HCT116 (cell line): ENCODE data around the gene ZNF791. TPM values are rescaled to one million over a fixed set of nuclear protein-coding genes. Genes with fewer than 3 reads are reported as not detected.

Experiments
- ATAC-seq: fragments of 200-7000 bp; cut with Tn5 transposase; 2 replicates; pipeline ENCODE4 v1.9.1; 2020; ENCODE audit warnings: mild to moderate bottlenecking, moderate library complexity
- BruUV-seq: library from RNA; stranded (reverse); fragments of 400-500 nt; replicated peaks from 2 replicates; lab custom pipeline; 2021; lab: Mats Ljungman, UMichigan
- CTCF ChIA-PET: fragments of 300-600 bp; sonication (Branson Sonifier 250); formaldehyde crosslinking; loops from one replicate; lab custom pipeline; 2021; ENCODE audit warnings: antibody characterized with exemption; lab: Charles Lee
- POLR2A ChIA-PET: fragments of 300-600, 350-600 bp; sonication (Branson Sonifier 250); formaldehyde crosslinking; loops from one replicate; lab custom pipeline; 2021; ENCODE audit warnings: antibody characterized with exemption; lab: Charles Lee
- RAD21 ChIA-PET, 2 experiments: fragments of 300-600 bp; sonication (Branson Sonifier 250); formaldehyde crosslinking; loops; one replicate each; lab custom pipeline; 2023; ENCODE audit warnings: low total read pairs in 2 of 2; ENCODE audit not compliant: uncharacterized antibody in 2 of 2, unreplicated experiment in 2 of 2, low non-redundant PET in 1 of 2; lab: Charles Lee
- DNase-seq: peaks from one replicate; pipeline ENCODE4 v3.0.0-alpha.2; 2010; ENCODE audit warnings: low read depth, low spot score
- H2AFZ ChIP-seq: fragments of 200-600 bp; shearing (Covaris generic), sonication (generic); 2 replicates; pipeline ENCODE4 v1.6.1; 2017; ENCODE audit warnings: low read depth, mixed run types, mixed read lengths, antibody characterized with exemption, low read length; ENCODE audit not compliant: poor library complexity, severe bottlenecking
- H3K27ac ChIP-seq: 2 replicates; pipeline ENCODE4 v1.5.1; 2012; ENCODE audit warnings: low read depth, low read length
- H3K27me3 ChIP-seq: fragments of 200-600 bp; sonication (generic); 2 replicates; pipeline ENCODE4 v1.6.1; 2016; ENCODE audit warnings: mixed run types, low read length, mixed read lengths; ENCODE audit not compliant: insufficient read depth
- H3K36me3 ChIP-seq, 2 experiments: fragments of 200-500 bp in 1 of 2; fragments of 200-600 bp in 1 of 2; sonication (Bioruptor generic) in 1 of 2; sonication (generic) in 1 of 2; 2 replicates each; pipeline versions ENCODE4 v1.5.1 to v1.6.1; 2014 to 2016; ENCODE audit warnings: low read length in 2 of 2, inconsistent platforms in 1 of 2, mixed read lengths in 1 of 2, mixed run types in 1 of 2; ENCODE audit not compliant: insufficient read depth in 2 of 2, control insufficient read depth in 1 of 2
- H3K4me1 ChIP-seq, 2 experiments: fragments of 200-600 bp in 1 of 2; sonication (generic) in 1 of 2; 2 replicates each; pipeline versions ENCODE4 v1.5.1 to v1.6.1; 2012 to 2017; ENCODE audit warnings: low read length in 2 of 2, inconsistent platforms in 1 of 2, mild to moderate bottlenecking in 1 of 2, mixed read lengths in 1 of 2, mixed run types in 1 of 2, moderate library complexity in 1 of 2; ENCODE audit not compliant: insufficient read depth in 2 of 2, control insufficient read depth in 1 of 2
- H3K4me2 ChIP-seq: fragments of 200-600 bp; sonication (generic); 2 replicates; pipeline ENCODE4 v1.6.1; 2017; ENCODE audit warnings: mixed run types, low read length, mixed read lengths
- H3K4me3 ChIP-seq, 2 experiments: fragments of 200-600 bp in 1 of 2; sonication (generic) in 1 of 2; replicated peaks in 1 of 2; 2 replicates each; pipeline ENCODE4 v1.5.1; 2011 to 2016; ENCODE audit warnings: low read length in 2 of 2, control low read depth in 1 of 2, low read depth in 1 of 2, mild to moderate bottlenecking in 1 of 2, mixed read lengths in 1 of 2, mixed run types in 1 of 2
- H3K79me2 ChIP-seq: fragments of 200-600 bp; sonication (generic); 2 replicates; pipeline ENCODE4 v1.6.1; 2017; ENCODE audit warnings: mild to moderate bottlenecking, mixed run types, low read length, moderate library complexity, mixed read lengths; ENCODE audit not compliant: insufficient read depth
- H3K9ac ChIP-seq: fragments of 200-600 bp; sonication (generic); 2 replicates; pipeline ENCODE4 v1.6.1; 2016; ENCODE audit warnings: low read length, mixed read lengths
- H3K9me2 ChIP-seq: fragments of 200-600 bp; sonication (generic), shearing (Covaris generic); 2 replicates; pipeline ENCODE4 v1.6.1; 2017; ENCODE audit warnings: mixed run types, mild to moderate bottlenecking, moderate library complexity; ENCODE audit not compliant: insufficient read depth
- H3K9me3 ChIP-seq, 2 experiments: fragments of 200-500 bp in 1 of 2; fragments of 200-600 bp in 1 of 2; sonication (Bioruptor generic) in 1 of 2; sonication (generic) in 1 of 2; 2 replicates each; pipeline ENCODE4 v1.6.1; 2014 to 2017; ENCODE audit warnings: low read length in 2 of 2, mixed read lengths in 2 of 2, inconsistent platforms in 1 of 2, low read depth in 1 of 2, mild to moderate bottlenecking in 1 of 2, mixed run types in 1 of 2, moderate library complexity in 1 of 2; ENCODE audit not compliant: control insufficient read depth in 1 of 2, insufficient read depth in 1 of 2
- H4K20me1 ChIP-seq: fragments of 200-600 bp; sonication (generic), shearing (Covaris generic); 2 replicates; pipeline ENCODE4 v1.6.1; 2017; ENCODE audit warnings: mixed run types, mild to moderate bottlenecking, moderate library complexity; ENCODE audit not compliant: insufficient read depth
- CEBPB ChIP-seq: IDR thresholded peaks from 2 replicates; pipeline ENCODE4 v1.6.1; 2012; ENCODE audit warnings: low read depth
- EZH2 ChIP-seq: fragments of 200-600 bp; sonication (generic); IDR thresholded peaks from 2 replicates; pipeline ENCODE4 v1.6.1; 2017; ENCODE audit warnings: antibody characterized with exemption, mixed run types
- FOSL1 ChIP-seq: IDR thresholded peaks from 2 replicates; pipeline ENCODE4 v1.6.1; 2012; ENCODE audit warnings: low read depth
- SIN3A ChIP-seq: IDR thresholded peaks from 2 replicates; pipeline ENCODE4 v1.6.1; 2012; ENCODE audit warnings: low read depth
- SRF ChIP-seq: IDR thresholded peaks from 2 replicates; pipeline ENCODE4 v1.6.1; 2012; ENCODE audit warnings: low read depth
- TCF7L2 ChIP-seq: IDR thresholded peaks from 2 replicates; pipeline ENCODE4 v1.7.0; 2011; ENCODE audit warnings: borderline replicate concordance, inconsistent platforms; ENCODE audit not compliant: insufficient read depth, insufficient read length; ENCODE audit errors: extremely low read depth
- YY1 ChIP-seq: IDR thresholded peaks from 2 replicates; pipeline ENCODE4 v1.6.1; 2011; ENCODE audit warnings: low read length, low read depth, moderate library complexity, mild to moderate bottlenecking; ENCODE audit not compliant: insufficient replicate concordance; ENCODE audit errors: extremely low read depth
- ZFX ChIP-seq: fragments of 450-650 bp; IDR thresholded peaks from 2 replicates; pipeline ENCODE4 v1.6.1; 2017
- intact Hi-C: fragments of 100-400 bp; cut with micrococcal nuclease; formaldehyde crosslinking; loops from 2 replicates; pipeline ENCODE4 v1.10.0; 2022
- total RNA-seq: library from RNA; stranded (reverse); gene quantifications from one replicate; pipeline ENCODE4 v1.2.1, GENCODE V29; 2021; ENCODE audit not compliant: unreplicated experiment
- TF ChIP-seq, protein P1 (sequence below): IDR thresholded peaks from 2 replicates; pipeline ENCODE4 v1.6.1; 2011; ENCODE audit warnings: mild to moderate bottlenecking, low read length, moderate library complexity; ENCODE audit not compliant: insufficient replicate concordance; ENCODE audit errors: extremely low read depth
- TF ChIP-seq, protein P2 (sequence below), 3 experiments: fragments of 200-600 bp in 1 of 3; sonication (generic) in 1 of 3; IDR thresholded peaks in 2 of 3; conservative IDR thresholded peaks in 1 of 3; 2 replicates each; pipeline ENCODE4 v1.5.1; 2012 to 2017; ENCODE audit warnings: low read depth in 2 of 3, low read length in 2 of 3, antibody characterized with exemption in 1 of 3, borderline replicate concordance in 1 of 3, control low read depth in 1 of 3, mild to moderate bottlenecking in 1 of 3, mixed read lengths in 1 of 3, mixed run types in 1 of 3, moderate library complexity in 1 of 3; ENCODE audit not compliant: insufficient read depth in 1 of 3
- TF ChIP-seq, protein P3 (sequence below): IDR thresholded peaks from 2 replicates; pipeline ENCODE4 v1.6.1; 2012

The ZNF791 gene
- total RNA-seq, 1 experiment from 2014 or later: 21.2 TPM

DNA sequence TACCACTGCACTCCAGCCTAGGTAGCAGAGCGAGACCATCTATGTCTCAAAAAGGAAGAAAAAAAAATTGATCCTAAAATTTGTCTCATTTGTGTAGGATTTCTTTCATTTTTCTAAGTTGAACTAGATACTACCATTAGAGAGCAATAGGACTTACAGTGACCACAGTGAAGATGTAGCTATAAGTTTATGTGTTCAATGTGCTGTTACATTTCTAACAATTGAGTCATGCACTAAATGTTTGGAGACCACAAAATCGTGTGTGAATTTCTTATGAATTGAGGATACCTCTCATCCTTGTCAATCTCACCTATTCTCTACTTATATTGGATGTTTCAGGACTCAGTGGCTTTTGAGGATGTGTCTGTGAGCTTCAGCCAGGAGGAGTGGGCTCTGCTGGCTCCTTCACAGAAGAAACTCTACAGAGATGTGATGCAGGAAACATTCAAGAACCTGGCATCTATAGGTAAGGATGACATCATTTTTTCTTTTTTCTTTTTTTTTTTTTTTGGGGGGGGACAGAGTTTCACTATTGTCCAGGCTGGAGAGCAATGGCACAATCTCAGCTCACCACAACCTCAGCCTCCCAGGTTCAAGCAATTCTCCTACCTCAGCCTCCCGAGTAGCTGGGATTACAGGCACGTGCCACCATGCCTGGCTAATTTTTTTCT, 12.8 kb downstream of the ZNF791 start:
- Histone ChIP-seq H2AFZ (no peak overlapping the region), H3K36me3 (peaks cover 17 to 31% of the 10 kb centered on the region in 2 experiments), H3K4me1 (no peaks in the 10 kb centered on the region), H3K27ac (no peak overlapping the region), H4K20me1 (no peaks in the 10 kb centered on the region), H3K79me2 (peaks cover 36% of the 10 kb centered on the region), H3K9ac (no peak overlapping the region), H3K27me3 (no peaks in the 10 kb centered on the region), H3K4me3 (no peak overlapping the region), H3K4me2 (no peak overlapping the region), H3K9me3 (peaks cover 17 to 22% of the 10 kb centered on the region in 2 experiments; a peak in 3 of 4 replicates), H3K9me2 (no peaks in the 10 kb centered on the region)
- RAD21 ChIA-PET: interaction anchor here in 1 of 2 experiments (0.7 kb wide), 1 partner anchor 1087 kb away, joined by 6 read pairs; no protein-coding TSS in a partner anchor
- intact Hi-C loops: no loop called here
- CTCF ChIA-PET: no interaction called here
- no peak for TF ChIP-seq SIN3A
- DNase-seq (no peak), ATAC-seq (no peak)
- BruUV-seq: no TSS peak
- POLR2A ChIA-PET: no interaction called here

DNA sequence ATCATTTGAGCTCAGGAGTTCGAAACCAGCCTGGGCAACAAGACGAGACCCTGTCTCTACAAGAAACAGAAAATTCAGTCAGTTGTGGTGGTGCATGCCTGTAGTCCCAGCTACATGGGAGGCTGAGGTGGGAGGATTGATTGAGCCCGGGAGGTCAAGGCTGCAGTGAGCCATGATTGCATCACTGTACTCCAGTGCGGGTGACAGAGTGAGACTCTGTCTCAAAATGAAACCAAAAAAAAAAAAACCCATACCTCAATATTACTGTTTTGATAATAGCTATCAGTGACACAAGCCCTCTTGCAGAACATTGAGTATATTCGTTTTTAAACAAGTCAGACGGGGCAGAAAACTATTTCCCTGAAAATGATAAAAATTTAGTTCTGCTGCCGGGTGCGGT, 16.2 kb downstream of the ZNF791 start:
- H3K9me2 ChIP-seq: no peaks in the 10 kb centered on the region
- POLR2A ChIA-PET: no interaction called here
- RAD21 ChIA-PET: no interaction called here
- no peaks in the 10 kb centered on the region for H3K4me1 ChIP-seq
- ATAC-seq (no peak), DNase-seq (no peak)
- intact Hi-C loops: no loop called here
- no peaks in the 10 kb centered on the region for H3K27me3 ChIP-seq
- BruUV-seq: no TSS peak
- no peak overlapping the region for H3K27ac ChIP-seq
- H4K20me1 ChIP-seq: no peaks in the 10 kb centered on the region
- peaks cover 27 to 28% of the 10 kb centered on the region in 2 experiments; a peak in 3 of 4 replicates for H3K9me3 ChIP-seq
- no peak overlapping the region for H3K9ac ChIP-seq
- peaks cover 23 to 51% of the 10 kb centered on the region in 2 experiments for H3K36me3 ChIP-seq
- no peak overlapping the region for H2AFZ ChIP-seq
- CTCF ChIA-PET: no interaction called here
- no peak overlapping the region for H3K4me2 ChIP-seq
- H3K79me2 ChIP-seq: 0 out of 2 replicates have a peak, but pooled peaks cover 11% of the 10 kb centered on the region
- no peak overlapping the region for H3K4me3 ChIP-seq
- TF ChIP-seq, protein P1, sequence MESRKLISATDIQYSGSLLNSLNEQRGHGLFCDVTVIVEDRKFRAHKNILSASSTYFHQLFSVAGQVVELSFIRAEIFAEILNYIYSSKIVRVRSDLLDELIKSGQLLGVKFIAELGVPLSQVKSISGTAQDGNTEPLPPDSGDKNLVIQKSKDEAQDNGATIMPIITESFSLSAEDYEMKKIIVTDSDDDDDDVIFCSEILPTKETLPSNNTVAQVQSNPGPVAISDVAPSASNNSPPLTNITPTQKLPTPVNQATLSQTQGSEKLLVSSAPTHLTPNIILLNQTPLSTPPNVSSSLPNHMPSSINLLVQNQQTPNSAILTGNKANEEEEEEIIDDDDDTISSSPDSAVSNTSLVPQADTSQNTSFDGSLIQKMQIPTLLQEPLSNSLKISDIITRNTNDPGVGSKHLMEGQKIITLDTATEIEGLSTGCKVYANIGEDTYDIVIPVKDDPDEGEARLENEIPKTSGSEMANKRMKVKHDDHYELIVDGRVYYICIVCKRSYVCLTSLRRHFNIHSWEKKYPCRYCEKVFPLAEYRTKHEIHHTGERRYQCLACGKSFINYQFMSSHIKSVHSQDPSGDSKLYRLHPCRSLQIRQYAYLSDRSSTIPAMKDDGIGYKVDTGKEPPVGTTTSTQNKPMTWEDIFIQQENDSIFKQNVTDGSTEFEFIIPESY: no peak
- TF ChIP-seq SRF (no peak), CEBPB (no peak), ZFX (no peak), TCF7L2 (no peak), EZH2 (no peak), FOSL1 (no peak), YY1 (no peak)
- TF ChIP-seq, protein P2, sequence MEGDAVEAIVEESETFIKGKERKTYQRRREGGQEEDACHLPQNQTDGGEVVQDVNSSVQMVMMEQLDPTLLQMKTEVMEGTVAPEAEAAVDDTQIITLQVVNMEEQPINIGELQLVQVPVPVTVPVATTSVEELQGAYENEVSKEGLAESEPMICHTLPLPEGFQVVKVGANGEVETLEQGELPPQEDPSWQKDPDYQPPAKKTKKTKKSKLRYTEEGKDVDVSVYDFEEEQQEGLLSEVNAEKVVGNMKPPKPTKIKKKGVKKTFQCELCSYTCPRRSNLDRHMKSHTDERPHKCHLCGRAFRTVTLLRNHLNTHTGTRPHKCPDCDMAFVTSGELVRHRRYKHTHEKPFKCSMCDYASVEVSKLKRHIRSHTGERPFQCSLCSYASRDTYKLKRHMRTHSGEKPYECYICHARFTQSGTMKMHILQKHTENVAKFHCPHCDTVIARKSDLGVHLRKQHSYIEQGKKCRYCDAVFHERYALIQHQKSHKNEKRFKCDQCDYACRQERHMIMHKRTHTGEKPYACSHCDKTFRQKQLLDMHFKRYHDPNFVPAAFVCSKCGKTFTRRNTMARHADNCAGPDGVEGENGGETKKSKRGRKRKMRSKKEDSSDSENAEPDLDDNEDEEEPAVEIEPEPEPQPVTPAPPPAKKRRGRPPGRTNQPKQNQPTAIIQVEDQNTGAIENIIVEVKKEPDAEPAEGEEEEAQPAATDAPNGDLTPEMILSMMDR (IDR thresholded peaks at IDR 0.05 in 2 of 3, conservative IDR thresholded peaks at IDR 0.05 in 1 of 3; ENCODE audit: borderline replicate concordance in 1 of 3, insufficient read depth in 1 of 3, low read depth in 2 of 3, low read length in 2 of 3): no peak
- TF ChIP-seq, protein P3, sequence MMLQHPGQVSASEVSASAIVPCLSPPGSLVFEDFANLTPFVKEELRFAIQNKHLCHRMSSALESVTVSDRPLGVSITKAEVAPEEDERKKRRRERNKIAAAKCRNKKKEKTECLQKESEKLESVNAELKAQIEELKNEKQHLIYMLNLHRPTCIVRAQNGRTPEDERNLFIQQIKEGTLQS: no peak
